Astrocyte of the cerebellum (primary cell): ENCODE results near the gene NPC2.

ENCODE experiments used
- DNase-seq: peaks from one replicate; pipeline ENCODE4 v3.0.0-alpha.2; 2011; ENCODE audit warnings: low read depth
- H3K4me3 ChIP-seq: 2 replicates; pipeline ENCODE4 v1.5.1; 2011; ENCODE audit warnings: mild to moderate bottlenecking, low read depth, low read length, moderate library complexity
- CTCF ChIP-seq: IDR thresholded peaks from 2 replicates; pipeline ENCODE4 v1.5.1; 2012; ENCODE audit warnings: low read length, low read depth, moderate library complexity, mild to moderate bottlenecking; ENCODE audit errors: missing control alignments
- in situ Hi-C: cut with HindIII; loops from 2 replicates; pipeline ENCODE4 v1.10.0; 2017; ENCODE audit warnings: low sequenced_read_pairs

The NPC2 gene

GRCh38 chr14:74488786-74489397, 4.2 kb downstream of the NPC2 start:
- in situ Hi-C loops, result loop anchor here (5.0 kb wide), 1 partner anchor 92 kb away; no protein-coding TSS in a partner anchor
- TF ChIP-seq CTCF, result no peak
- H3K4me3 ChIP-seq, result no peak overlapping the region
- peak; percentile 54 for DNase-seq

- H3K4me3 ChIP-seq, result no peak overlapping the region
- in situ Hi-C loops, result loop anchor here (5.0 kb wide), 1 partner anchor 89 kb away; no protein-coding TSS in a partner anchor
- no peak for TF ChIP-seq CTCF
- DNase-seq, result no peak
These were observed 6.9 kb downstream of the NPC2 start for GRCh38 chr14:74486164-74486563.

- TF ChIP-seq CTCF, result no peak
- in situ Hi-C loops, result no loop called here
- no peak for DNase-seq
- no peak overlapping the region for H3K4me3 ChIP-seq
These were observed 9.8 kb downstream of the NPC2 start for GRCh38 chr14:74483321-74483720.

DNA sequence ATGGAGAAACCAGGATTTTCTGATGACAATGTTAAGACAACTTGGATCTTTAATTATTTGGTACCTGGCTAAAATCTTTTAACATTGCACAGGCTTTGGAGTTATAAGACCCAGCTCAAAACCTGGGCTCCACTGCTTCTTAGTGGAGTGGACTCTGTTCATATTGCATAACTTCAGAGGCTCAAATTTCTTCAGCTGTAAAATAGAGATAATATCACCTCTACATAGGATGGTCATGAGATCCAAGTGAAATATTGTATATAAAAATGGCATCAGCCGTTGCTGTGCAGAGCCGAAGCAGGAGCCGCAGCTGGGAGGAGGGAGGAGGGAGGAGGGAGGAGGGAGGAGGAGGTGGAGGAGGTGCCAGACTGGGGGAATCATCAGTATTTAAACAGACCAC, 10.5 kb downstream of the NPC2 start:
- in situ Hi-C loops, result no loop called here
- no peak for DNase-seq
- H3K4me3 ChIP-seq, result no peak overlapping the region
- no peak for TF ChIP-seq CTCF

GRCh38 chr14:74480046-74480445, 13.1 kb downstream of the NPC2 start:
- no peak for TF ChIP-seq CTCF
- DNase-seq, result no peak
- in situ Hi-C loops, result no loop called here
- H3K4me3 ChIP-seq, result no peak overlapping the region

DNA sequence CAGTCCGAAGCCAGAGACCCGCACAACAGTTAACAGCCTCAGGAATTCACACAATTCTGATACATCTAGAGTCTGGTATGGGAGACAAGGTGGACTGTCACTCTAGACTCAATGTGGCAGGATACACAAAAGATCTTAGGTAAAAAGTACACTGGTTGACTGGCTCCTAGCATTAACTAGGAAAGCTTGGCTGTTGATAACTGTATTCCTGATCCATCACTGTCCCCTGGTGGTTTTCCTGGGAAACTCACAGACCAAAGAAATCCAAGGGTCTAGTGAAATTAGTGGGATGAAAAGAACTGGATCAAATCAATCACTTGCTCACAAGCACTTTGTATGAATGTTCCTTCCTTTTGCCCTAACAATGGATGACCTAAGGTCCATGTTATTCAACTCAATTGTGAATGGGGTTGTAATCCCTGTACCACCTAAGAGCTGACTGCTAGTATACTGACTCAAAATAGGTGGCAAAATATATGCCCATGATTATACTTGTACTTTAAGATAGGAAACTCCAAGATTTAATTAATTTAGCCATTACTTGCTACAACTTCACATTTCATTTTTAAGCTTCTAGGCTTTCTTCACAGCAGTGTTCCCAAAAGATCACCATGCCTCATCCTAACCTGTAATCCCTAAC, 14.0 kb downstream of the NPC2 start:
- no peak for DNase-seq
- H3K4me3 ChIP-seq, result no peak overlapping the region
- in situ Hi-C loops, result no loop called here
- peak; percentile 82 for TF ChIP-seq CTCF
